Measurements from ENCODE around the gene IDH3A. TPM values are rescaled to one million over a fixed set of nuclear protein-coding genes. Genes with fewer than 3 reads are reported as not detected.

The IDH3A gene
- total RNA-seq, 1 experiment from 2014 or later = 40.2 TPM

DNA sequence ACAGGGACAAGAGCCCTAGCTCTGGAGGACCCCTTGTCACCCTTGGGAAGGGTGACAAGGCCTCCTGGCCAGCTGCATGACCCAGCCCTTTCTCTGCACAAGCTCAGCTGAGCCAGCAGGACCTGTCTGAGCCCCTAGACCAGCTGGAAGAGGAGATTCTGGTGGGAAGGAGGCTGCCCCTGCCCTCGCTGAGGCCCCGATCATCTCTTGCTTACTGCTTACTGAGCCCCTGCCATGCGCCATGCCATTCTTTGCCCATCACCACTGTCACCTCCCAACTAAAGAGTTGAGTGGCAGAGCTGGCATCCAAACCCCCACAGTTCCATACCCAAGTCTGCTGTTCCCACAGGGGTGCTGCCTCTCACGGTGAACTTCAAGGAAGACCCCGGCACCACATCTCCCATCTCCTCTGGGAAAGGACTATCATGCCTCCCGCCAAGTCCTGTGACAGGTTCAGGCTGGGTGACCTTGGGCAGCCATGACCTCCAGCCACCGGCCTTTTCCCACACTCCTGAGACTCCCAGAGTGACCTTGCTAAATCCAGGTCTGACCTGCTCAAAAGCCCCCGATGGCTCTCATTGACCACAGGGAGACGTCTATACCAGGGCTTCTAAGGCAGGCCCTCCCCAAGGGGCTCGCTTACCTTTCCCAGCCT, 51.2 kb downstream of the IDH3A start:
- H4K8ac ChIP-seq (replicated peaks; ENCODE audit: insufficient read length, low read depth, low read length) = no peak overlapping the region
- no peak overlapping the region for H2AFZ ChIP-seq (ENCODE audit: low read length)
- Mint-ChIP-seq H3K4me3 (no peak overlapping the region), H3K9me3 (no peaks in the 10 kb centered on the region), H3K27me3 (ENCODE audit: low read depth) (no peaks in the 10 kb centered on the region; the same call in 1 of the 2 replicates), H3K36me3 (ENCODE audit: insufficient read depth in 1 of 3, low read depth in 3 of 3) (no peaks in the 10 kb centered on the region), H3K27ac (no peak overlapping the region), H3K4me1 (peaks cover 0 to 2% of the 10 kb centered on the region in 2 experiments; a peak in 2 of 4 replicates)
- no peak overlapping the region; the same call in 1 of the 2 replicates for H3K14ac ChIP-seq (ENCODE audit: insufficient read depth, low read length)
- no peaks in the 10 kb centered on the region for H3K4me1 ChIP-seq (ENCODE audit: insufficient read depth, low read length)
- H3K56ac ChIP-seq (ENCODE audit: insufficient read length, low read depth, low read length) = no peak overlapping the region
- H4K5ac ChIP-seq (ENCODE audit: insufficient read length, low read depth, low read length) = no peak overlapping the region
- no peak overlapping the region for H2BK5ac ChIP-seq (ENCODE audit: insufficient read length, low read length)
- no CpG with 5 or more reads among the region's 10 CpGs for WGBS (ENCODE audit: extremely low coverage, insufficient read length, low lambda C conversion rate)
- no peaks in the 10 kb centered on the region for H4K20me1 ChIP-seq (ENCODE audit: control insufficient read depth, insufficient read depth, insufficient read length)
- H3K4ac ChIP-seq (ENCODE audit: low read depth, low read length) = no peak overlapping the region
- no peaks in the 10 kb centered on the region for H3K23me2 ChIP-seq (ENCODE audit: insufficient read length, low read depth, low read length, poor library complexity, severe bottlenecking)
- H3K27me3 ChIP-seq (ENCODE audit: insufficient read depth, low read length) = no peaks in the 10 kb centered on the region
- H3K27ac ChIP-seq (ENCODE audit: insufficient read length, low read depth, low read length) = no peak overlapping the region
- no peak overlapping the region for H3K9ac ChIP-seq (ENCODE audit: extremely low read depth, insufficient read length, low read length)
- TF ChIP-seq, protein P1, sequence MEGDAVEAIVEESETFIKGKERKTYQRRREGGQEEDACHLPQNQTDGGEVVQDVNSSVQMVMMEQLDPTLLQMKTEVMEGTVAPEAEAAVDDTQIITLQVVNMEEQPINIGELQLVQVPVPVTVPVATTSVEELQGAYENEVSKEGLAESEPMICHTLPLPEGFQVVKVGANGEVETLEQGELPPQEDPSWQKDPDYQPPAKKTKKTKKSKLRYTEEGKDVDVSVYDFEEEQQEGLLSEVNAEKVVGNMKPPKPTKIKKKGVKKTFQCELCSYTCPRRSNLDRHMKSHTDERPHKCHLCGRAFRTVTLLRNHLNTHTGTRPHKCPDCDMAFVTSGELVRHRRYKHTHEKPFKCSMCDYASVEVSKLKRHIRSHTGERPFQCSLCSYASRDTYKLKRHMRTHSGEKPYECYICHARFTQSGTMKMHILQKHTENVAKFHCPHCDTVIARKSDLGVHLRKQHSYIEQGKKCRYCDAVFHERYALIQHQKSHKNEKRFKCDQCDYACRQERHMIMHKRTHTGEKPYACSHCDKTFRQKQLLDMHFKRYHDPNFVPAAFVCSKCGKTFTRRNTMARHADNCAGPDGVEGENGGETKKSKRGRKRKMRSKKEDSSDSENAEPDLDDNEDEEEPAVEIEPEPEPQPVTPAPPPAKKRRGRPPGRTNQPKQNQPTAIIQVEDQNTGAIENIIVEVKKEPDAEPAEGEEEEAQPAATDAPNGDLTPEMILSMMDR (conservative IDR thresholded peaks at IDR 0.05) = no peak
- H3K9me3 ChIP-seq (ENCODE audit: control insufficient read depth, low read depth, low read length) = no peaks in the 10 kb centered on the region
- no peak for DNase-seq
- H3K79me1 ChIP-seq (ENCODE audit: insufficient read depth, low read depth, low read length, poor library complexity, severe bottlenecking) = no peaks in the 10 kb centered on the region
- H3K79me2 ChIP-seq (ENCODE audit: insufficient read depth, low read length) = no peaks in the 10 kb centered on the region
- H2AK5ac ChIP-seq (ENCODE audit: insufficient read length, low read length) = no peak overlapping the region
- no peak overlapping the region for H3K4me2 ChIP-seq (ENCODE audit: insufficient read depth, insufficient read length, low read length)
- H3K18ac ChIP-seq (ENCODE audit: insufficient read length, low read depth, low read length) = no peak overlapping the region
- no peak overlapping the region for H3K23ac ChIP-seq (ENCODE audit: insufficient read length, low read depth, low read length)
- no peak overlapping the region for H2BK120ac ChIP-seq (ENCODE audit: low read depth, low read length, poor library complexity, severe bottlenecking)
- no peak overlapping the region for H4K91ac ChIP-seq (ENCODE audit: insufficient read length, low read depth, low read length)
- no peak overlapping the region for H2BK12ac ChIP-seq (ENCODE audit: insufficient read length, low read depth, low read length)
- no peak overlapping the region for H2BK20ac ChIP-seq (ENCODE audit: low read depth, low read length, poor library complexity, severe bottlenecking)
- no peak overlapping the region for H2BK15ac ChIP-seq (ENCODE audit: low read depth, low read length)
- H3T11ph ChIP-seq (ENCODE audit: low read length) = no peak overlapping the region
